Liver (tissue), 9 donors: ENCODE measurements around the gene XCL1. TPM values are rescaled to one million over a fixed set of nuclear protein-coding genes. Genes with fewer than 3 reads are reported as not detected.

Experiments
- DNase-seq: peaks from one replicate; pipeline ENCODE4 v3.0.0-alpha.2; 2017; ENCODE audit warnings: low spot score
- H3K27ac ChIP-seq, 2 donors: one replicate each; pipeline ENCODE4 v1.7.0; 2013; ENCODE audit warnings: inconsistent platforms in 2 of 2, low read length in 2 of 2, control low read depth in 1 of 2, low read depth in 1 of 2, mild to moderate bottlenecking in 1 of 2
- H3K27me3 ChIP-seq, 4 donors: one replicate each; pipeline versions ENCODE4 v1.6.1 to v1.7.0; 2013; ENCODE audit warnings: low read length in 3 of 4, inconsistent platforms in 1 of 4, mild to moderate bottlenecking in 1 of 4, moderate library complexity in 1 of 4; ENCODE audit not compliant: control insufficient read depth in 4 of 4, insufficient read depth in 4 of 4
- H3K36me3 ChIP-seq, 4 donors: one replicate each; pipeline versions ENCODE4 v1.6.1 to v1.7.0; 2013; ENCODE audit warnings: low read length in 3 of 4, mild to moderate bottlenecking in 3 of 4, low read depth in 1 of 4, moderate library complexity in 1 of 4; ENCODE audit not compliant: control insufficient read depth in 4 of 4, insufficient read depth in 3 of 4
- H3K4me1 ChIP-seq, 4 donors: one replicate each; pipeline versions ENCODE4 v1.6.1 to v1.7.0; 2013; ENCODE audit warnings: low read length in 3 of 4, mild to moderate bottlenecking in 3 of 4, moderate library complexity in 1 of 4; ENCODE audit not compliant: control insufficient read depth in 4 of 4, insufficient read depth in 4 of 4
- H3K4me3 ChIP-seq, 3 donors: one replicate each; pipeline versions ENCODE4 v1.6.1 to v1.7.0; 2013; ENCODE audit warnings: low read length in 3 of 3, control low read depth in 1 of 3, low read depth in 1 of 3, mild to moderate bottlenecking in 1 of 3
- H3K9ac ChIP-seq, 2 donors: one replicate each; pipeline ENCODE4 v1.7.0; 2013; ENCODE audit warnings: low read length in 2 of 2, mild to moderate bottlenecking in 2 of 2, moderate library complexity in 2 of 2, control low read depth in 1 of 2, low read depth in 1 of 2
- H3K9me3 ChIP-seq, 4 donors: one replicate each; pipeline versions ENCODE4 v1.6.1 to v1.7.0; 2013; ENCODE audit warnings: low read length in 3 of 4; ENCODE audit not compliant: control insufficient read depth in 4 of 4
- ATF3 ChIP-seq: IDR thresholded peaks from 2 replicates; pipeline ENCODE4 v1.6.1; 2016; ENCODE audit warnings: antibody characterized with exemption
- CTCF ChIP-seq: fragments of 150-350 bp; IDR thresholded peaks from 2 replicates; pipeline ENCODE4 v1.5.1; 2017; ENCODE audit warnings: improper control_type of control experiment, low read depth, low read length; ENCODE audit not compliant: missing input control
- EGR1 ChIP-seq, 2 donors: IDR thresholded peaks; 2 replicates each; pipeline ENCODE4 v1.6.1; 2016 to 2018; ENCODE audit warnings: antibody characterized with exemption in 2 of 2, low read depth in 2 of 2
- FOXA1 ChIP-seq: IDR thresholded peaks from 2 replicates; pipeline ENCODE4 v1.6.1; 2016; ENCODE audit warnings: antibody characterized with exemption
- FOXA2 ChIP-seq: IDR thresholded peaks from 2 replicates; pipeline ENCODE4 v1.6.1; 2016; ENCODE audit warnings: antibody characterized with exemption
- GABPA ChIP-seq, 2 donors: IDR thresholded peaks in 1 of 2; conservative IDR thresholded peaks in 1 of 2; 2 replicates each; pipeline ENCODE4 v1.6.1; 2016; ENCODE audit warnings: antibody characterized with exemption in 2 of 2, mild to moderate bottlenecking in 1 of 2, moderate library complexity in 1 of 2
- HNF4G ChIP-seq: IDR thresholded peaks from 2 replicates; pipeline ENCODE4 v1.6.1; 2016; ENCODE audit warnings: antibody characterized with exemption
- NR2F2 ChIP-seq: IDR thresholded peaks from 2 replicates; pipeline ENCODE4 v1.6.1; 2016; ENCODE audit warnings: antibody characterized with exemption
- RAD21 ChIP-seq, 2 donors: IDR thresholded peaks; 2 replicates each; pipeline ENCODE4 v1.6.1; 2016; ENCODE audit warnings: antibody characterized with exemption in 2 of 2, mild to moderate bottlenecking in 2 of 2
- REST ChIP-seq: IDR thresholded peaks from 2 replicates; pipeline ENCODE4 v1.6.1; 2016; ENCODE audit warnings: antibody characterized with exemption, mild to moderate bottlenecking
- RXRA ChIP-seq, 2 donors: IDR thresholded peaks; 2 replicates each; pipeline ENCODE4 v1.6.1; 2017 to 2018; ENCODE audit warnings: antibody characterized with exemption in 2 of 2, mild to moderate bottlenecking in 1 of 2
- SP1 ChIP-seq: IDR thresholded peaks from 2 replicates; pipeline ENCODE4 v1.6.1; 2018; ENCODE audit warnings: antibody characterized with exemption, mild to moderate bottlenecking
- ZBTB33 ChIP-seq: IDR thresholded peaks from 2 replicates; pipeline ENCODE4 v1.6.1; 2016; ENCODE audit warnings: antibody characterized with exemption
- WGBS: extraction: QIAGEN DNeasy Blood & Tissue Kit; methylation state at CpG from one replicate; pipeline ENCODE4 v1.1.7; 2013; 5-methylcytosine and 5-hydroxymethylcytosine counted together
- polyA plus RNA-seq, 2 donors: library from polyadenylated mRNA; stranded (reverse) in 1 of 2; unstranded in 1 of 2; fragments of 200-250 nt in 1 of 2; fragments of >200 nt in 1 of 2; fragmentation: Nextera tagmentation in 1 of 2; extraction: Ambion mirVana in 1 of 2; gene quantifications; one replicate each; pipeline versions ENCODE4 v1.2.1 to v1.2.3, GENCODE V29; 2013 to 2015
- total RNA-seq, 2 donors: library from RNA; depleted of rRNA; stranded (reverse); fragments of >200 nt; gene quantifications; one replicate each; pipeline ENCODE4 v1.2.3, GENCODE V29; 2014
- donor health status: healthy.
- donor health status: healthy.
- donor health status: healthy.
- donor health status: healthy.
- donor health status: healthy.

Gene XCL1
- total and polyA plus RNA-seq, 4 donors = 0.17 to 0.33 (median 0.22) TPM

- TF ChIP-seq CTCF (no peak), GABPA (IDR thresholded peaks at IDR 0.05 in 1 of 2, conservative IDR thresholded peaks at IDR 0.05 in 1 of 2) (no peak), NR2F2 (no peak), SP1 (no peak), ZBTB33 (no peak)
These were observed 10.6 kb upstream of the XCL1 start (continued) for GRCh38 chr1:168565825-168566224.

GRCh38 chr1:168567007-168567406 lies 9.4 kb upstream of the XCL1 start:
- no peaks in the 10 kb centered on the region for H3K27me3 ChIP-seq
- H3K36me3 ChIP-seq = no peaks in the 10 kb centered on the region
- 70% methylated on average over 1 of the region's 1 CpG for WGBS
- no peak for TF ChIP-seq RAD21 (IDR thresholded peaks at IDR 0.05)
- no peak for TF ChIP-seq REST
- no peak for TF ChIP-seq HNF4G
- no peak for TF ChIP-seq NR2F2
- TF ChIP-seq FOXA1 = no peak
- H3K27ac ChIP-seq = no peak overlapping the region
- no peak overlapping the region for H3K4me3 ChIP-seq
- no peaks in the 10 kb centered on the region for H3K9me3 ChIP-seq
- H3K4me1 ChIP-seq = peaks cover 0 to 4% (median under 1%) of the 10 kb centered on the region in 4 donors
- no peak overlapping the region for H3K9ac ChIP-seq
- DNase-seq = no peak

- no peaks in the 10 kb centered on the region for H3K9me3 ChIP-seq
- no peaks in the 10 kb centered on the region for H3K27me3 ChIP-seq
- no peak overlapping the region for H3K27ac ChIP-seq
- peaks cover 0 to 4% (median under 1%) of the 10 kb centered on the region in 4 donors for H3K4me1 ChIP-seq
- H3K9ac ChIP-seq = no peak overlapping the region
- no peak for DNase-seq
- 96% methylated on average over 3 of the region's 3 CpGs for WGBS
- H3K4me3 ChIP-seq = no peak overlapping the region
- no peaks in the 10 kb centered on the region for H3K36me3 ChIP-seq
- TF ChIP-seq ATF3 = no peak
- no peak for TF ChIP-seq FOXA2
- no peak for TF ChIP-seq FOXA1
- TF ChIP-seq CTCF = no peak
- TF ChIP-seq REST = no peak
- no peak for TF ChIP-seq RXRA (IDR thresholded peaks at IDR 0.05)
- TF ChIP-seq HNF4G = no peak
- TF ChIP-seq SP1 = no peak
- TF ChIP-seq RAD21 (IDR thresholded peaks at IDR 0.05) = no peak
- no peak for TF ChIP-seq ZBTB33
- TF ChIP-seq EGR1 (IDR thresholded peaks at IDR 0.05; ENCODE audit: low read depth in 2 of 2) = no peak
These were observed 8.8 kb upstream of the XCL1 start for GRCh38 chr1:168567568-168567967.
